H54 (cell line): ENCODE measurements around the gene IGF2BP1.

Experiments
- DNase-seq: peaks from one replicate; pipeline ENCODE4 v3.0.0; 2011; ENCODE audit warnings: low spot score, mixed read lengths; ENCODE audit not compliant: insufficient read length
- FAIRE-seq: peaks from 3 replicates; lab custom pipeline; 2011; peaks lifted over from hg19 to GRCh38; lab: Jason Lieb, UNC
- POLR2A ChIP-seq: IDR thresholded peaks from 2 replicates; pipeline ENCODE4 v1.6.1; 2011; ENCODE audit warnings: low read depth, mild to moderate bottlenecking, low read length

IGF2BP1 gene

DNA sequence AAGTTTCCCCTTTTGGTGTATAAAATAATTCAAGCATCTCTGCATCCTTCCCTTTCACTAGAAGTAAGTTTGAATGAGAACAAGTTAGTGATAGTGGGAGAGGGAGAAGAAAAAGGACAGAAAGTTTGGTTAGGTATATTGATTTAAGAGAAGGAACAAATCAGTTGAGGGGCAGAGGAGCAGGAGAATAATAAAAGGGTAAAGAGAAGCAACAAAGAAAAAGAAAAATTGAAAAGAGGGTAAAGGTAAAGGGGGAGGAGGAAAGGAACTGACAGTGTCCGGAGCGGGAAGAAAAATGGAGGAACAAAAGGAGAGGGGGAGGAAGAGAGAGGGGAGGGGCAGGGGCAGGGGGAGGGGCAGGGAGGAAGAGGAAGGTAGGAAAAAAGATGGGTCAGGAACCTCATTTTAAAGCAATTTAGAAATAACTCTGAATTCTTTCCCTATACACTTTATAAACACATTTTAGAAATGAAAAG is 6.3 kb upstream of the IGF2BP1 start:
- DNase-seq (no peak), FAIRE-seq (peak; percentile 27)
- TF ChIP-seq POLR2A: no peak

DNA sequence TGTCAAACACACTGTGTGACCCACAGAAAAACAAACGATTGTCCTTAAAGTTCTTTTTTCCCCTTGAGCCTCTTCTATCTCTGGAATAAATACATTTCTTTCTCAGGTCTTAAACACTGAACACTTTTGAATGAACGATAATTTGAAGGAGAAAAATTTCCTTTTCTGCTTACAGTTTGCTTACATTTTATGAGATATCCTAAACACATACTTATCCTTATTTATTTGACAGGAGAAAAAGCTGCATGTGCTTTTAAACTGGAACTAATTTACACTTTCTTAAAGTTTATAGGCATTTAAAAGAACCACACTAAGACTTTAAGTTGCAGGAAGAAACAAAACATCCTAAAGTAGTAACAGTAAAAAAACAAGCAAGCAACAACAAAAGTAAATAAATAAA is 4.7 kb upstream of the IGF2BP1 start:
- DNase-seq (no peak), FAIRE-seq (peak; percentile 36)
- no peak for TF ChIP-seq POLR2A

DNA sequence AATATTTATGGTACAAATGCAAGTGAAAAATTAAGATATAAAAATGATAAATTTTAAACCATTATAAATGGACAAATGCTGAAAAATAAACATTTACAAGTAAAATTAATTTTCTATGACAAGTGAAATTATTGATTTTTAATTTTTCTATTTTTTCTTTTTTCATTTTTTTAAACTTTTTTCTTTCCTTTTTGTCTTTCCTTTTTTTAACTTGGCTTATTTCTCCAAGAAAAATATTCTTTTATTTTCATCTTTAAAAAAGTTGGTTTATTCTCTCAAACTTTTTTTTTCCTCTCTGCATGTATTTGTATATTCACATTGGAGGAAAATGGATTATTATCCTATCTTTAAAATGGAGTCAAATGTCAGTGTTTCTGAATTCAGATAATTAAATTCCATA is 3.9 kb upstream of the IGF2BP1 start:
- TF ChIP-seq POLR2A: no peak
- FAIRE-seq (no peak), DNase-seq (no peak)

DNA sequence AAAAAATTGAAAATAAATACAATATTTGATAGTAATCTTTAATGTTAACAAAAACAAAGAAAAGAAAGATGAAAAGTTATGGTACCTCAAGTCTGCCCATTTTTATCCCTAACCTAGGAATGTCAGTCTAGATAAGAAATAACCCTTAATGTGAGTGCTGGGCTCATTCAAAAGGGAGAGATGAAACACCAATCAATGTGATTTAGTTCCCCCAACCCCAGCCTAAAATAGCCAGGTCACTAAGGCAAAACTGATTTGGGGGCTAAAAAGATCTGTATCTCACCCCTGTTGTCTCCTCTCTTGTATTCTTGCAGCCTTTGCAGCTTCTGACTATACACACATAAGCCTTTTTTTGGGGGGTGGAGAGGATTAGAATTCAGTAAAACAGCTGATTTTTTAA is 3.2 kb upstream of the IGF2BP1 start:
- no peak for DNase-seq
- no peak for TF ChIP-seq POLR2A
- FAIRE-seq: no peak

DNA sequence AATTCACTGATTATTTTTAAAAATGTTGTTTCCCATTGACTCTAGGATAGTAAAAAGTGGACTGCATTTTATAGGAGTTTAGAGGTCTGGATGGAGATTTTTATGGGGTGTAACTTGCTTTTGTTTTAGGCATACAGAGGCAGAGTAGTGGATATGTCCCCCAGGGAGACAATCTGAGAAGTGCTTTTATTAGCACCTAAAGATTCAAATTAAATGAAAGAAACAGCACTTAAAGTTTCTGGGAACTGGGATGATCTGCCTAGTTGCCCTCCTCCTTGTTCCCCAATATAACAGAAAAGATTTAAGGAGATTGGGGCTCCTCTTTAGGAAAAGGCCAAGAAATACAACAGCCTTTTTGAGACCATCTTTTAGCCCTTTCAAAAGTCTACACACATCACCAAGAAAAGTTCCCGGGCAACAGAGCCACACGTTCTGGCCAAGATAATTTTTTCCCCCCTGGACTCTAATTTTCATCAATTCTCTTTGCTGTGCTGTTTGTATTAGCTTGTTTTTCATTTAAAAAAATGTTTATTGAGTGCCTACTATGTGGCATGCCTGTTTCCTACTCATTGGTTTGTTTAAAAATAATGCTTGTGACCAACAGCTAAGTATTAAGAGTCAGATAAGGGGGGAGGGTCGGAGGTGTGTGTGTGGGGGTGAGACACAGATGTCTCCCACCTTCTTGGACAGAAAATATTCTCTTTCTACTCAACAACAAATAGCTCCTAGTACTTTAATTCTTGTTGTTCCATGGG is 2.5 kb upstream of the IGF2BP1 start:
- DNase-seq: no peak

DNA sequence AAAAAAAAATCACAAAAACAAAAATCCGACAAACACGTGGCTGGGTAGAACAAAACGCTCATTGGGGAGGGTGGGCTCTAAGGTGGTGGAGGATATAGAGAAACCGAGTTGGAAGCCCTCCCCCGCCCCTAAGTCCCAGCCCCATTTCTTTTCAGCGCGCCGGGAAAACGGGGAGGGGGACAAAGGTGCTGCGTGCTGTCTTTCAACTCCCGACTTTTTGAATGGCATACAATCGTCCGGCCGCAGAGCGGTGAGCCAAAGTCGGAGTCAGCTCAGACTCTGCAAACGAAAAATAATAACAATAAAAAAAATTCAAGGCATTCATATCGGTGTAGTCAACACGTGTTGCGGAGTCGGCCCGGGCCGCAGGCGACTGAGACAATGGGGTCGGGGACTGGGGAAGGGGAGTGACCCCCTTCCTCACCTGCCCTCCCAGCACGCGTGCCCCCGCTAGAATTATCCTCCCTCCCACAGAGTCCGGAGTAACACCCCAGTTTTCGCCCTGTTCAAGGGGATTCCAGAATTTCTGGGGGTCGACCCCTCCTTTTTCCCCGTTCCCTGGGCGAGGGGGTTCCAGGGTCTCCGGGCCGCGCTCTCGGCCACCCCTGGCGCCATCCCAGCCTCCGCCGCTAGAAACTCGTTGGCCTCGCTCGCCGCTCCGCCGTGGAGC is 1.7 kb upstream of the IGF2BP1 start:
- DNase-seq (no peak), FAIRE-seq (no peak)
- TF ChIP-seq POLR2A: no peak

More for the DNA sequence above, 2.5 kb upstream of the IGF2BP1 start:
- no peak for TF ChIP-seq POLR2A
- no peak for FAIRE-seq

DNA sequence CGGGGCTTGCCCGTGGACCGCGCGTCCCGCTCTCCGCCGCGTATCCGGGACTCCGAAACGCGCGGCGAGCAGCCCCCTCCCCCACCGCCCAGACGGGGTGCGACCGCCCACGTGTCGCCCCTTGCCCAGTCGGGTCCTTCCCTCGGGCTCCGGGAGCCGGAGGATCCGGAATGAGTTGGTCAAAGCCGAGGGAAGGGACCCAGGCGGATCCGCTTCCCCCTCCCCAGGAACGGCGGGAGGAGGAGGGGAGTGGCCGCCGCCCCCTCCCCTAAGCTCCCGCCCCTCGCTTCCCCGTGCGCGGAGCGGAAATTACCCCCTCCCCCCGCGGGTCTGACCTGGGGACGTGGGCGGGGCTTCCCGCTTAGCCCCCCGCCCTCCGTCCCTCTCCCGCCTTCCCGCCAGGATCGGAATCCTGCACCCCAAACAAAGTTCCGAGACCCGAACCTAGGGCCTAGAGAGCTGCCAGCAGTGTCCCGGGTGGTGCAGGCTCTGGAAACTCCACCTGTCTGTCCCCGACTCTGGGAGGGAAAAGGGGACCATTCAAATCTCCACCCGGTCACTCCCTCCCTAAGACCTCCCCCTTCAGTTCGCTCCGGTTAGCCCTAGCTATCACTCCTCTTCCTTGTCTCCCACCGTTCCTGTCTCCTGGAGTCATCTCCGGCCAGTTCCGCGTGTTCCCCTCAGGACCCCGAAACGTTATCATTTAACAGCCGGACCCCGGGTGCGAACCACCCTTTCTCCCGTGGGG is 1.0 kb upstream of the IGF2BP1 start:
- DNase-seq: peak; percentile 86
- peak; percentile 89 for FAIRE-seq
- peak; percentile 74 for TF ChIP-seq POLR2A

DNA sequence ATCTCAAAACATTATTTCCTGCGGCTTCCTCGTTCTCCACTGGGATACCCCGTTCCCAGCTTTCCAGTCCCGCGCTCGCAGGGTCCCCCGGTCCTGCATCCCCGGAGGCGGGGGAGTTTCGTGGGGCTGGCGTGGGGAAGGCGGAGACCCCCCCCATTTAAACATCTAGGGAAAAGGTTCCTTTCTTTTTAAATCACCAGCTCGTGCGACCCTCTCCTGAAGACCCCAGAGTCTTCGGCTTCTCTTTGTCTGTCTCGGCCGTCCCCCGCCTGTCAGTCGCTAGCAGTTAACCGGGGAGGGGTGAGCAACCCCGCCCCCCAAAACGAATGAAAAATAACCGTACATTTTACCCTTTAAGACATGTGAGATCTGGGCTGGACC is 473 bp upstream of the IGF2BP1 start:
- TF ChIP-seq POLR2A: no peak
- FAIRE-seq (no peak), DNase-seq (no peak)

DNA sequence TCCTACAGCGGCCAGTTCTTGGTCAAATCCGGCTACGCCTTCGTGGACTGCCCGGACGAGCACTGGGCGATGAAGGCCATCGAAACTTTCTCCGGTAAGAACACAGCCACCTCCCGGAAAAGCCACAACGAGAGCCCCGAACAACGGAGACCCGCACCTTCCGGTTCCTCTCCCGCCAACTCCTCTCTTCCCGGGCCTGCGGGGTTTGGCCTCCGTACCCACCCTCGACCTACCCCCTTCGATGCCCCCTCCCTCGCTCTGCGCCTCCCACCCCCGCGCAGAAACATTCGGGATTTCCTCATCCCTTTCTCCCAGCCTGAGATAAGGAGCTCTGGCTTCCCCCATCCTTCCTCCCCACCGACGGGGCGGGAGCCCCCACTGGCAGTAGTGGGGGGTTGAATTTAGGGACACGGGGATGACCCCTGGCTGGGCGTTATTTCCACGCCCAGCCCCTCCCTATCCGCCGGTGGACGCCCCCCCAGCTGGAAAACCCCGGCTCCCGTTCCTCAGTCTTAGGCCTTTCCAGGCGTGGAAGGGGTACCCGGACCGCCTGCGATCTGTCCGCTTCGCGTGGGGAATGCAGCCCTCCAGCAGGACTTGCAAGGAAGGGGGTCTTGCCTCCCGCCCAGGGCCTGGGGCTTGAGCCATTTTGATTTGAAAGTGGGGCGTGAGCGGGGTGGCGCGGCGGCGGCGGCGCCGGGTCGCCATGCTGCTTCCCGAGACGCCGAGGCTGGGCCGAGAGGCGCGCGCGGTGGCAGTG is 822 bp downstream of the IGF2BP1 start:
- DNase-seq (no peak), FAIRE-seq (no peak)
- peak; percentile 32; the same call in 1 of the 2 replicates for TF ChIP-seq POLR2A

DNA sequence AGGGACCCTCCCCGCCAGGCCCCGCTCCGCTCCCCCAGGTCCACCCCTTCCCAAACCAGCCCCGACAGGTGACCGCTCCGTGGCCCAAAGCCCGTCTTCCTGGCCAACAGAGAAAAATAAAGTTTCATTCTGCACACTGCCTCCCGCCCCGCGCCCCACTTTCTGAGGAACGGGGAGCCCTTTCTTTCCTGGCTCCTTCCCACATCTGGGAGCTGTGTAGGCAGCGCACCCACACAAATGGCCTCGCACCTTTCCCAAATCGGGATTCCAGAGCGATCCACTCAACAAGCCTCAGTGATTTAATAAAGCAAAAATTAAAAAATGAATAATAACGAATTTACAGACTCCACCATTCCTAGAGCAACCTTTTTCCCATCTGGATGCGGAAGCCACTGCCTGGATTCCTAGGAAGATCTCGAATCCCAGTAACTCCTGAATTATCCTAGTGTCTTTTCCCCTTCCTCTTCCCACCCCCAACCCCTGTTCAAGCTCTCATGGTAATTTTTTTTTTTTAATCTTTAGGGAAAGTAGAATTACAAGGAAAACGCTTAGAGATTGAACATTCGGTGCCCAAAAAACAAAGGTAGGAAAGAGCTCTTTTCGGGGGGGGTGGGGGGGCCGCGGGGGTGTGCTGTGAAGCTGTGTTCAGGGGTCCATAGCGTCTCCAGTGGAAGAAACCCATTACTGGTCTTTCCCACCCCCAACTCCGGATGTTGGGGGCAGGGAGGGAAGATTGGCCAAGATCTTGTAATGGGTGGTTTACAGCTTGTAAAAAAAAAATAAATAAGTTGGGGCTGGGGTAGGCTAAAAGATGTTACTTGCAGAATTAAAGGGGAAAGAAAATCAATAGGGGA is 1.6 kb downstream of the IGF2BP1 start:
- no peak for FAIRE-seq
- DNase-seq: no peak
- TF ChIP-seq POLR2A: no peak

DNA sequence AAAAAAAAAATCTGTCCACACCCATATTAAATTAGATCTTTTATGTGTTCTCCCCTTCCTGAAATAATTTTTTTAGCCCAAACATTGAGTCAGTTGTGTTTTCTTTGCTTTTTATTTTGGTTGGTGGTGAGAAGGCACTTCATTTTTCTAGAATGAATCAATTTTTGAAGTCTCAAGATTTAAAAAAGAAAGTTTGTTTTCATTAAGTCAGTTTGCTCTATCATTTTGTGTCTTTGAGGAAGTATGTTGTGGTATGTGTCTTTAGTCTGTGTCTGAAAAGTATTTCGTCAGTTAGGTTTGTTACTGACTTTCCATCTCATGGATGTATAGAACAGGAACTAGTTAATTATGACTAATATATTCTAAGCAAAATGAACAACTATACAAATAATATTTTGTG is 3.8 kb downstream of the IGF2BP1 start:
- DNase-seq (no peak), FAIRE-seq (peak; percentile 33)
- no peak for TF ChIP-seq POLR2A

DNA sequence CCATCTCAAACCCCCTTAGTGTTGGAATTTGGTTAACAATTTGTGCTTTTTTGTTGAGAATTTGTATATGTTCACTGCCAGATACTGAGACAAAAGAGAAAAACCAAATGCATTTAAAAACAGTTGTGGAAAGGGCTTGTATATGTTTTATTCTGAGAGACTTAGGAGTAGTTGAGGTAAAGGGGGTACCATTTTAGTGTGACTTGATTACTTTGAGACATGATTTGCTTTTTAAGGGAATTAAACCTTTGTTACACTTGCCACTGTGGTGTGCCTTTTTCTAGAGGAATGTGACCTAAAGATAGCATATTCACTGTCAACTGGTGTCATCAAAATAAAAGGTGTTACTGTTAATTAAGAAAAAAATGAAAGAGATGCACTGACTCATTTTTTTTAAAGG is 4.5 kb downstream of the IGF2BP1 start:
- FAIRE-seq (no peak), DNase-seq (no peak)
- no peak for TF ChIP-seq POLR2A

DNA sequence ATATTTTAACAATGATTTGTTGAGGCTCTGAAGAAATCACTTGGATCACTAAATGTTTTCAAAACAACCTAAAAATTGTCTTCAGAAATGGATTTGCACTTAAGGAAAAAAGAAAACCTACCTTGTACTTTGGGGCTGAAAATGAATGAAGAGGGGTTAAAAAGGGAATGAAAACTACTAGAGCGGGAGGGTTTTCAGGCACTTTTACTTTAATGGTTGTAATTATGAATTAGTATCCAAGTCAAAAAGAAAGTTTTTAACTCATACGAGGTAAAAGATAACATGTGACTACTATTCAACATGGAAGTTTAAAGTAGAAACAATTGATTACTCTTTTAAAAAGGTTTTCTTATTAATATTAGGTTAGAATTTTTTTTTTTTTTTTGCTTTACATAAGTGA is 5.1 kb downstream of the IGF2BP1 start:
- no peak for TF ChIP-seq POLR2A
- FAIRE-seq (no peak), DNase-seq (no peak)
